SW 1271 (cell line): ENCODE measurements around the gene COBL.

ENCODE experiments used
- DNase-seq, 2 experiments: peaks; one replicate each; lab custom pipeline; 2025; lab: John Stamatoyannopoulos, UW

Gene COBL

GRCh38 chr7:51043461-51043860 is 273.1 kb downstream of the COBL start:
- DNase-seq = no peak

- DNase-seq = no peak
Observed at GRCh38 chr7:51040787-51041186, 275.8 kb downstream of the COBL start.

GRCh38 chr7:51038573-51038972 is 278.0 kb downstream of the COBL start:
- no peak for DNase-seq

- no peak for DNase-seq
Observed at GRCh38 chr7:51035716-51036115, 280.9 kb downstream of the COBL start.

GRCh38 chr7:51034521-51035264 is 281.9 kb downstream of the COBL start:
- DNase-seq = no peak

GRCh38 chr7:51033727-51034520 is 282.7 kb downstream of the COBL start:
- no peak for DNase-seq

GRCh38 chr7:51031791-51032515 is 284.7 kb downstream of the COBL start:
- DNase-seq = no peak

- no peak for DNase-seq
Observed at GRCh38 chr7:51031216-51031615, 285.4 kb downstream of the COBL start.

- DNase-seq = no peak
Observed at GRCh38 chr7:51029701-51030191, 286.9 kb downstream of the COBL start.

- no peak for DNase-seq
Observed at GRCh38 chr7:51029131-51029530, 287.5 kb downstream of the COBL start.

- no peak for DNase-seq
Observed at GRCh38 chr7:51027935-51028830, 288.4 kb downstream of the COBL start.

GRCh38 chr7:51027106-51027934 is 289.3 kb downstream of the COBL start:
- no peak for DNase-seq

- no peak for DNase-seq
Observed at GRCh38 chr7:51026341-51026740, 290.3 kb downstream of the COBL start.

- DNase-seq = no peak
Observed at GRCh38 chr7:51025668-51026067, 290.9 kb downstream of the COBL start.

- no peak for DNase-seq
Observed at GRCh38 chr7:51024867-51025266, 291.7 kb downstream of the COBL start.

- DNase-seq = no peak
Observed at GRCh38 chr7:51023547-51023946, 293.1 kb downstream of the COBL start.

- no peak for DNase-seq
Observed at GRCh38 chr7:51022821-51023220, 293.8 kb downstream of the COBL start.

GRCh38 chr7:51021906-51022570 is 294.6 kb downstream of the COBL start:
- no peak for DNase-seq

GRCh38 chr7:51020944-51021343 is 295.7 kb downstream of the COBL start:
- DNase-seq = no peak
